HG03521 (cell line): ENCODE results near the gene NHSL1.
A peak's percentile ranks its signal among the peaks of the same experiment; 100 is the strongest.

Experiments
- ATAC-seq: cut with Tn5 transposase; IDR thresholded peaks from one replicate; pipeline ENCODE4 v1.9.1; 2021; ENCODE audit warnings: mild to moderate bottlenecking, moderate library complexity; ENCODE audit not compliant: unreplicated experiment

Gene NHSL1

GRCh38 chr6:138410048-138410735 lies 89.1 kb downstream of the NHSL1 start:
- ATAC-seq, result no peak

GRCh38 chr6:138406443-138406842 lies 92.9 kb downstream of the NHSL1 start:
- ATAC-seq, result no peak

GRCh38 chr6:138405816-138406413 lies 93.4 kb downstream of the NHSL1 start:
- ATAC-seq, result no peak

- ATAC-seq, result peak; percentile 8
Measured at GRCh38 chr6:138404666-138405337, 94.5 kb downstream of the NHSL1 start.

- peak; percentile 84 for ATAC-seq
Measured at GRCh38 chr6:138403801-138404665, 95.3 kb downstream of the NHSL1 start, which contains the start of gene HEBP2. TSS of gene HEBP2 (plus strand) at chr6:138404223. CDS start at chr6:138404496, 273 bp downstream.

- no peak for ATAC-seq
Measured at GRCh38 chr6:138403324-138403800, 95.9 kb downstream of the NHSL1 start.

GRCh38 chr6:138402838-138403187 lies 96.5 kb downstream of the NHSL1 start:
- no peak for ATAC-seq

- no peak for ATAC-seq
Measured at GRCh38 chr6:138401960-138402837, 97.1 kb downstream of the NHSL1 start.

GRCh38 chr6:138400326-138400725 lies 99.0 kb downstream of the NHSL1 start:
- ATAC-seq, result no peak

- ATAC-seq, result no peak
Measured at GRCh38 chr6:138397128-138398122, 101.9 kb downstream of the NHSL1 start.

GRCh38 chr6:138396709-138397108 lies 102.6 kb downstream of the NHSL1 start:
- ATAC-seq, result no peak

GRCh38 chr6:138393871-138394783 lies 105.2 kb downstream of the NHSL1 start:
- no peak for ATAC-seq

- ATAC-seq, result no peak
Measured at GRCh38 chr6:138389551-138389950, 109.7 kb downstream of the NHSL1 start.

GRCh38 chr6:138387577-138388368 lies 111.5 kb downstream of the NHSL1 start:
- ATAC-seq, result no peak

GRCh38 chr6:138386897-138387296 lies 112.4 kb downstream of the NHSL1 start:
- ATAC-seq, result no peak

- ATAC-seq, result no peak
Measured at GRCh38 chr6:138383776-138384175, 115.5 kb downstream of the NHSL1 start.
